NCI-H2081 (cell line): ENCODE results near the gene DIS3L.
"Not testable (repeated sequence)": the region's sequence is repeated elsewhere in the genome, so short reads cannot be mapped to it uniquely, and the experiment has no call there.

ENCODE experiments used
- DNase-seq, 2 experiments: peaks; one replicate each; lab custom pipeline; 2025; lab: John Stamatoyannopoulos, UW

DIS3L gene

DNA sequence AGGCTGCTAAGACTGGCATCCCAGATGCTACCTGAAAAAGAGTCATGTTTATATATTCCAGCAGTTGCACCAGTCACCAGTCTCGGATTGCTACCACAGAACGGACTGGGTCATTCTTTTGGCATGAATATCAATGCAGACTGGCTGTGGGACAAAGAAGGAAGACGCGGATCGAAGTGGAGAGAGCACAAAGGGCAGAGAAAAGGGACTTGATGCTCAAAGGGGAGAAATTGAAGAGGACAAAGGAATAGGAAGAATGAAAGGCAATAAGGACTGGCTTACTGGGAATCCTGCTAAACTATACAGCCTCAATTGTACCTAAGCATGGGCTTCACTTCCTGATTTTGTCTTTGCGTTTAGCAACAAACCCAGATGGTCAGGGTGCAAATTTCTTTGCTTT is 15.3 kb upstream of the DIS3L start:
- no peak for DNase-seq

DNA sequence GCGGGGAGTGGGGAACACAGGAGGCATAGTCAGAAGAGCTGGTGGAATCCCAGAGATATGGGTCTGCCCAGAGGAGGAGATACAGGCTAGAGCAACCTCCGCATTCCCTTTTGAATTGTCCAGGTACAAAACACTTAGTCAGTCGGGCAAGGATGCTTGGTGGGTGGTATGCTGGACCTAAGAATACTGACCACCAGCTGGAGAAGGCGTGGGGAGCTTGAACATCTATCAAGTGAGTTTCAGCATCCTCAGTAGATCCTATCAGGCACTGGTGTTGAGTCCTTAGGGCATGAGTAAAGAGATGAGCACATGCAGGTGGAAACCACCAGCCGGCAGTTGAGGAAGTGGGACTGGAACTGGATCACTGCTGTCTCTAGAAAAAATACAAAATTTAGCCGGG is 14.7 kb upstream of the DIS3L start:
- no peak for DNase-seq

DNA sequence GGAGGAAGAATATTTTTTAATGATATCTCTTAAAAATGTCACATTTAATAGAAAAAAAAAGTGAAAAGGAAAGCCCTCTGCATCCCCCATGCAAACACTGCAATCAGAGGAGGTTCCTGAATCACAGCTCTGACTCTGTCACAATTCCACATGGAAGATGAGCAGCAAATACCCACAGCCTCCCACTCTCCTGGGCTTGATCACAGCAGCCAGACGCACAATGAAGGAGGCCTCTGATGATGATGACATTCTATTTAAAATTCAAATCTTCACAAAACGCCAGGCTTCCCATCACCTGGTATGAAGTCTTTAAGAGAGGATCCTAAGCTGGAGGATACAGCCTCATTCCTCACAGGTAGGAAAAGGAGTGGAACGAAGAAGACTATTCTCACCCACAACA is 9.1 kb upstream of the DIS3L start:
- no peak for DNase-seq

DNA sequence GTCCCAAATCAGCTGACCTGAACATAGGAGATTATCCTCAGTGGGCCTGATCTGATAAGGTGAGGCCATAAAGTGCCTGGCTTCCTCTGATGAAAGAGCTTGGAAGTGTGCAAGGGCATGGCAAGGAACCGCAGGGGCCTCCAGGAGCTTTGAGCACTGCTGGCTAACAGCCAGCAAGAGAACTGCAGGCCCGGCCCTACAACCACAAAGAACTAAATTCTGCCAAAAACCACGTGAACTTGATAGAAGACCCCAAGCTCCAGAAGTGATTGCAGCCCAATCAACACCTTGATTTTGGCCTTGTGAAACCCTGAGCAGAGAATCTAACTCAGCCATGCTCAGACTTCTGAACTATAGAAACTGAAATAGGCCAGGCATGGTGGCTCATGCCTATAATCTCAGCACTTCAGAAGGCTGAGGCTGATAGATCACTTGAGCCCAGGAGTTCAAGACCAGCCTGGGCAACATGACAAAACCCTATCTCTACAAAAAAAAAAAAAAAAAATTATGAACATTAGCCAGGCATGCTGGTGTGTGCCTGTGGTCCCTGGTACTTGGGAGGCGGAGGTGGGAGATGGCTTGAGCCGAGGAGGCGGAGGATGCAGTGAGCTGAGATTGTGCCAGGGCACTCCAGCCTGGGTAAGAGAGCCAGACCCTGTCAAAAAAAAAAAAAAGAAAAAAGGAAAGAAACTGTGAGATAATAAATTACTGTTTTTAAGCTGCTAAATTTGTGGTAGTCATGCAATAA is 7.7 kb upstream of the DIS3L start:
- peak in 1 of 2 experiments; percentile 20 for DNase-seq

DNA sequence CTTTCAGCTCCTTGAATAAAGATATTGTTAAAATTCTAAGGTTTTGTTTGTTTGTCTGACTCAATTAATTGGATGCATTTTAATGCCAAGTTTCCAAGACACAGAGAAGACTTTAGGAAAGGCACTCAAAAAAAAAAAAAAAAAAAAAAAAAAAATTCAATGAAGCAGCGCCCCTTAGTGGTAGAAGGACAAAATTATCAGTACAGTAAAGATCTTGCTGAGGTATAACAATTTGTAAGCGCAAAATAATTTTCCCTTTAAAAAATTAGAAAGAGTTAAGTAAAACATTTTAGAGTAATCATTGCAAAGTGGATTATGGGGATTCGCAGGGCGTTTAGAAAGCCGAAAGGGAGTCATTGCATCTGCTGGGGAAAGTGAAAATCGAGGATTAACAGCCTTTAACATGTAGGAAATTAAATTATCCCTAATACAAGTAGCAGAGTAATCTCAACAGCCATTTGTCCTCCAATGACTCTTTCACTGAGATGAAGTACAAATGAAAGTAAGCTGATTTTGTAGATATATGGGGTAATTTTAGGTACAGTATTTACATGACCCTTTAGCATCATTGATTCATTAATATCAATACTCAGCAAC is 5.8 kb upstream of the DIS3L start:
- peak; percentile 24 to 43 for DNase-seq

DNA sequence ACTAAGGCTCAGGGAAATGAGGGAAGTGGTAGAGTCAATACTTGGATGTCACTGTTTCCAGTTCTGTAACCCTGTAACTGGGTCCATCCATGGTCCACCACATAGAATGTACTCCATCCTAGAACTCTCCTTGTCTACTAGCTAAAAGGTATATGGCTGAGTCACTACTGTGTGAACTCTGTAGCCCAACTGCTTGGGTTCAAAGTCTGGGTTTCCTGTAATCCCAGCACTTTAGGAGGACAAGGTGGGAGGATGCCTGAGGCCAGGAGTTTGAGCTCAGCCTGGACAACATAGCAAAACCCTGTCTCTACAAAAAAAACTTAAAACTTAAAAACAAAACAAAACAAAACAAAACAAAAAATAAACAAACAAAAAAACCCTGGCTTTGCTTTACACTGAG is 5.3 kb upstream of the DIS3L start:
- no peak for DNase-seq

DNA sequence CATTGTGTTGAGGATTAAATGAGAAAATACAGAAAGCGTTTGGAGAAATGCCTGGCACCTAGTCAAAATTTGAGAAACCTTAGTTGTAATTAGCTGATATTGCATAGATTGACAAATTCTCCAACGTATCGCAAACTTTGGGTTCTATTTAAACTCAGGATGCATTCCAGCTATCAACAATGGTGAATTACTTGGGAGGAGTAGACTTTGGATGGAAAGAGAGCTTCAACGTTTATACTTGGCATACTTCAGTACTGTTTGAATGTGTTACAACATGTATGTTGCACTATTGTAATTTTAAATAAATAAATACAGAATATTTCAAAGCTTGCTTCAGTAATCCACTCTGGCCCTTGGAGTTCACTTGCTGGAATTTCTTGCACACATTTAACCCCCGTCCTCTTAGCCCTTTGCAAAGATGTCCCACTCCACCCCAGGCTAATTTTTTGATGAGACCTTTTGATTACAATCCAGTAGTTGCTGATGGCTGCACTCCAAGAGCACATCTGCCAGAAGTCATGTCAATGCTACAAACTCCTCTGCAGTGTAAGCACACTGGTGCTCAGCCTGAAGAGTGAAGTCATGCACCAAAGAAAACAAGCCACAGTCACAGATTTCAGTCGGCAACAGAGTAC is 4.7 kb upstream of the DIS3L start:
- DNase-seq = no peak

DNA sequence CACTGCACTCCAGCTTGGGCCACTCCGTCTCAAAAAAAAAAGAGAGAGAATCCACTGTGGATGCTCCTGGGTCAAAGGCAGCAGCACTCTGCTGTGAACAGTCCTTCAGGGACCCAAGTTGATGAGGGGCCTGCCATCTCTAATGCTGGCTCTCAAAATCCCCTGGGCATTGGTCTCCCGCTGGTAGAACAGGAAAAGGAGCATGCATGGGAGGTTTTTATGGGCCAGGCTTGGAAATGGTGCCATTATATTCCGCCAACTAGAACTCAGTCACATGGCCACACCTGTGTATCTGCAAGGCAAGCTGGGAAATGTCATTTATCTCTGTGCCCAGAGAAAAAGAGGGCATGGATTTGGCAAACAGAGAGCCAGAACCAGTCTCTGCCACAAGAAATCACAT is 3.4 kb upstream of the DIS3L start:
- no peak for DNase-seq

DNA sequence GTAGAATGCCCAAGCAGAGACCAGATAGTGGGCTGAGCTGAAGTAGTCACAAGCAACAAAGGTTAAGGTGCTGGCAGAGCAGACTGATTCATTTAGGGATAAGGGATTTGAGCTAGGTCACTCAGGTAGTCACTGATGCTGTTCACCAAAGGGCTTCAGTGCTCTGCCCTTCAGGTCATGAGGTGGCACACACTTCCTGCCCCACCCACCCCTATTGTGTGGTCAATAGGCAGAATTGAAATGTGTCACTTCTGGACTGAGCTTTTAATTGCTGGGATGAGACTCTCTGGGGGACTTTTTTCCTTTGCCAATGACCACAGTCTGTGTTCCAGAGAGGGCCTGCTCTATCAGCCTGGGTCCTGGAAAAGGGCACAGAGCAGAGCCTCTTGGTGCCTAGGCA is 2.9 kb upstream of the DIS3L start:
- DNase-seq = no peak

DNA sequence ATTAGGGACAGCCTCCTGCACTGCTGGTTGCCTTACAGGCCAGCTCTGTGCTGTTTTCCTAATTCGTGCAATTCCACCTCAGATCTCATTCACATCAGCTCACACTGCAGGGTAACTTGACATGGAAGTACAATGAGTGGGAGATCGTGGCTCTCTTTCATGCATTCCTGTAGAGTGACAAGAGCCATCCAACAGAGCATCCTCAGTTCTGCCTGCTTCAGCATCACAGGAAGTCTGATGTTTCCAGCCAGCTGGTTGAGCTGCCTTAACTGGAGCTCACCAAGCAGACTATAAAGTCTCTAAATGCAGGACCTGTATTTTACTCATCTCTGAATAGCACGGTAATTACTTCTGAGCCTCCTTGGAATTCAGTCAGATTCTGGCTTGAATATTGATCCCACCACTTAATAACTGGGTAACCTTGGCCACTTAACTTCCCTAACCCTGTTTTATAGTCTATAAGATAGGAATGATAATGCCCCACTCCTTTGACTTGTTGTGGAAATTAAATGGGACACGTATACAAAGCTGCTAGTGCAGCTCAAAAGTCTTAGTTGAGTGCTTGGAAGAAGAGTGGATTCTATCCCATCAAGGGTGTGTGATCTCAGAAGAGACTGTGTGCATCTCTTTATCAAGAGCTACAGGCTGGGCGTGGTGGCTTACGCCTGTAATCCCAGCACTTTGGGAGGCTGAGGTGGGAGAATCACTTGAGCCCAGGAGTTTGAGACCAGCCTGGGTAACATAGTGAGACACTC is 1.4 kb upstream of the DIS3L start:
- DNase-seq = no peak

DNA sequence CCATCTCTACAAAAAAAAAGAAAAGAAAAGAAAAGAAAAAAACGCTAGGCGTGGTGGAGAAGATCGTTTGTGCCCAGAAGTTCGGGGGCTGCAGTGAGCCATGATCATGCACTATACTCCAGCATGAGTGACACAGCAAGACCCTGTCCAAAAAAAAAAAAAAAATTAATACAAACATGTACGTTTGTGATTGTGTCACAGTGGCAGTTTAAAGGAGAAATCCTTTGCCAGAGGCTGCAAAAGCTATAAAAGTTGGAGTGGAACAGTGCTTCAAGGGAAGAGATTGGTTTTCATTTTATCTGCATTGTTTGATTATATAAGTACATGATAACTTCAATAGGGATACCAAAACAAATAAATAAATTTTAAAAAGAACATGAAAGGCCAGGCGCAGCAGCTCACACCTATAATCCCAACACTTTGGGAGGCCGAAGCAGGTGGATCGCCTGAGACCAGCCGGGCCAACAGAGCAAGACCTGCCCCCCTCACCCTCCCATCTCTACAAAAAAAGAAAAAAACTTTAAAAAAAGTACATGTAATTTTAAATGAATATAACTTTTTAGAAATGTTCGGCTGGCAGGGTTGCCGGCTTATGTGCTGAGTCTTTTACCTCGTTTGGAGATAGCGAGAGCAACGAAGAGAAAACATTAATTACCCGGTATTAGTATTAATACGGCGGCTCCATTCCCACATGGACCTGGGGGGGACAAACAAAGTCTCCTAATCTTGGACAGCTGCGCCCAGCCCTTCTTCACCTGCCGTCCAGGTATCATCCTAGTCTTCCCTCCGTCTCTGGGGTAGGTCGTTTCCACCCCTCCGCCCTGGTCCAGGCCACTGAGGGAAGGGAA is 573 bp upstream of the DIS3L start:
- no peak for DNase-seq

DNA sequence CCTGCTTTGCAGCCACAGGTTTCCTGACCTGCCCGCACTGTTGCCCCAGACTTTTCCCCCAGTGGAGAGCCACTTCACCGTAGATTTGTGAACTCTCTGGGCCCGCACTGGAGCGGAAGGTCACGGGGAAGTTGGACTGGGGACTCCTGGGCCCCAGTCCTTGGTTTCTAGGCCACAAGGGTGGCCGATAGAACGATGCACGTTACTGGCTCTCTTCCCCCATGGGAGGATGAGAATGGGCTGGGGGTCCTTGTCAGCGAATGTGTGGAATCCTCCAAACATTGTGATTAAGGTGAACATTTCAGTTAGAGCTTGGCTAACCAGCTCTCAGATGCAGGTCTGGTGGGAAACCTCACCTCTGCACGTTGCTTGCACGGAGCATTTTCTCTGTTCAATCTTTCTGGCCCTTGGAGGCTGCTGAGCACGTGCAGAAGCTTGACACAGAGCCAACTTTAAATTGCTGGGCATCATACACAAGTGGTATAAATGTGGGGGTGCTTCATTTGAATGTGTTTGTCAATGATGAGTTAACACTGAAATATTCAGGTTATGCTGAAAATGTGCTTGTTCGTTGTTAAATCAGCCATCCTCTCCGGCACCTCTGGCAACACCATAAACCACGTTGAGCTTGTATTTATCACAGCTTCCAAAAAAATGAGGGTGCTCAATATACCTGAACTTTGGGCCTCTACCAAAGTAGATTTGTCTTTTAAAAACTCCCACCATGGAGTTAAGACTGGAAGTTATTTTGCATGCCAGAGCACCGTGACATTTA is 976 bp downstream of the DIS3L start:
- DNase-seq = peak; percentile 65 to 86

DNA sequence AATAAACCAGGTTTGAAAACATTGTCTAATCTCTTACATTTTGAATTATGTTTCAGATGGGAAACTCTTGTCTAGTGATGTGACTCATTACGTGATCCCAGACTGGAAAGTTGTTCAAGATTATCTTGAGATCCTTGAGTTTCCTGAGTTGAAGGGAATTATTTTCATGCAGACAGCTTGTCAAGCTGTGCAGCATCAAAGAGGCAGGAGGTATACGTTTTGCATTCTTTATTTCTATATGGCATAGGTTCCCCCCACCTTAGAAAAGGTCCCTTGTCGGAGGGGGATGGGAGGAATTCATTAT is 1.5 kb downstream of the DIS3L start:
- peak in 1 of 2 experiments; percentile 33 for DNase-seq

DNA sequence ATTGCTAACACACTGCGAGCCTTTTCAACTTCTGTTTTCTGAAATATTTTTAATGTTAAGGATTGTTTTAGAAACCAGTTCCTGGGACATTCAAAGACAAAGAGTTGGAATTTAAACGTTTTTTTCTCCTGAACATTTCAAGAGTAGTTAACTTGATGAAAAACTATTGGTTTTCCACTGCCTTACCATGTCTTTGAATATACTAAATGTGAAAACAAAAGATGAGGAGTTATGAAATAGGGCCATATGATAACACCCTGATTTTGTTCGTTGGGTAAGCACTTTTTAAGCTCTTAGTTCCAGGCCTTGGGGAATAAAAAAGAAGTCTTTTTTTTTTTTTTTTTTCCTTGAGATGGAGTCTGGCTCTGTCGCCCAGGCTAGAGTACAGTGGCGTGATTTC is 2.8 kb downstream of the DIS3L start:
- DNase-seq = no peak

DNA sequence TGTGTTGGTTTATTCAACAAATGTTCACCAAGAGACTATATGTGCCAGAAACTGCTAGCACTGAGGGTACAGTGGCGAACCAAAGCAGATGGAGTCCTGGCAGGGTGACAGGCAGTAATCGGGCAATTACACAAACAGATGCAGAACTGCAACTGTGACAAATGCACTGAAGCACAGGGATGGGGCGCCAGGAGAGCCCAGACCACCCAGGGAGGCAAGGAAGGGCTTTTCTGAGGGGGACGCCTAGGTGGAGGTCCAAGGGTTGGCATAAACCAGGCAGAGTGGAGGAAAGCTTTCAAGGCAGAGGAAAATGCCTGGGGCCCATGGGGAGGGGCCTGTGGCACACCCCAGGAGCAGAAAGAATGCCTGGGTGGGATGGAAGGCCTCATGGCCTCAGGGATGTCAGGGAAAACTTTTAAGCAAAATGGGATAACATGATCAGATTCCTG is 5.5 kb downstream of the DIS3L start:
- DNase-seq = peak; percentile 72 to 88

DNA sequence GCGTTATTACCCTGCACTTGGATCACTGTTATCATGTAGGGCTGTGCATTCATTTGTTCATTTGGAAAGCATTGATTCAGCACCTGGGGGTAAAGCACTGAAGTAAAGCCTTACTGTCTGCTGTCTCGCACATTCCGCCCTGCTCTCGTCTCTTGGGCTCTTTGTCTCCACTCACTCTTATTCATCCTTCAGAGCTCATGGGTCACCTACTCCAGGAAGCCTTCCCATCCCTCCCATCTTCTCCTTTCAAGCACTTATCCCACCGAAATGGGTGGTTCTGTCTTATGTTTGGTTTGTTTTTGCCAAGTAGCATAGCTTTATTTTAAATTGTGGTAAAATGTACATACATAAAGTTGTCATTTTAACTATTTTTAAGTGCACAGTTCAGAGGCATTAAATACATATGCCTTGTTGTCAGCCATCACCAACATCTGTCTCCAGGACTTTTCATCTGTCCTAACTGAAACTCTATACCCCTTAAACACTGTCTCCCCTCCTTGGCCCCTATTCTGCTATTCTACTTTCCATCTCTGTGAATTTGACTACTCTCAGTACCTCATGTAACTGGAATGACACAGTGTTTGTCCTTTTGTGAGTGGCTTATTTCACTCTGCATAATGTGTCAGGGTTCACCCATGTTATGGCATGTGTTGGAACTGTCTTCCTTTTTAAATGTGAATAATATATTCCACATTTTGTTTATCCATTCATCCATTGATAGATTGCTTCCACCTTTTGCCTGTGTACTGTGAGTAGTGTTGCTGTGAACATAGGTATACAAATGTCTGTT is 9.3 kb downstream of the DIS3L start:
- DNase-seq = no peak

DNA sequence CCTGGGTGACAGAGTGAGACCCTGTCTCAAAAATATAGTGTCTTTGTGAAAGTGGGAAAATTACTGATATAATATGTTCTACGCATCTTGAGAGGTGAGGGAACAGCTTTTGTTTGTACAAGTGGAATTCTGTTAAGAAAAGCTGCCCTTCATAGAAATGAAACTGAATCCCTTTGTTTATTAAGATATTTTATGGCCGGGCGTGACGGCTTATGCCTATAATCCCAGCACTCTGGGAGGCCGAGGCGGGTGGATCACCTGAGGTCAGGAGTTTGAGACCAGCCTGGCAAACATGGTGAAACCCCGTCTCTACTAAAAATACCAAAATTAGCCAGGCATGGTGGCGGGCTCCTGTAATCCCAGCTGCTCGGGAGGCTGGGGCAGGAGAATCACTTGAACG is 11.1 kb downstream of the DIS3L start:
- not testable (repeated sequence) for DNase-seq

DNA sequence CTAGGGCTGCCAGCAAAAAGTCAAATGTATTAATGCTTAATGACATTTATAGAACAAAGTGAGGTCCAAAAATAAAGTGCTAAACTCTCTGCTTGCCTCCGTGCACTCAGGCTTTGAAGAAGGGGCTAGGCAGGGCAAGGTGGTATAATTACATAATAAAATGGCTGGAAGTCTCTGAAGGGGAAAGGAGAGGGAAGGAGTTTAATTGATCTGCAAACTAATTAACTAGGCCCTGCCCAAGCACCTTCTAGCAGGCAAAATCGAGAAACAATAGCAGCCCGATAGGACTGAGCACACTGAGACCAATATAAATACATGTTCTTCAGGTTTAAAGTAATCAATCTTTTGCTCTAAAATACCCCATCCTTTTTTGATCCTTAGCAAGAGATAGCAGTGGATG is 13.0 kb downstream of the DIS3L start:
- peak in 1 of 2 experiments; percentile 21 for DNase-seq

DNA sequence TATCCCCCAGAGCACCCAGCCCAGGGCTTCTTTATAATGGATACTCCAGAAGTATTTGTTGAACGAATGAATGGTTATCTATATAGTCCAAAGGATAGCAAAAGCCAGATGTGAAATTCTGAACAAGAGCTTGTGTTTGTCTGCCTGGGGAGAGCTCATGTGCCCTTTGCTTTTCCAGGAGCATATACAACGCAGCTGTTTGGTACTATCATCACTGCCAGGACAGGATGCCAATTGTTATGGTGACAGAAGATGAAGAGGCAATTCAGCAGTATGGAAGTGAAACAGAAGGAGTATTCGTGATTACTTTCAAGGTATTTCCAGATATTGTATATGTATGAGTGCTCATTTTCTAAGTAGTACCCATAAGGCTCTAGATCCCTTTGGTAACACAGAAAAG is 15.2 kb downstream of the DIS3L start:
- DNase-seq = no peak

DNA sequence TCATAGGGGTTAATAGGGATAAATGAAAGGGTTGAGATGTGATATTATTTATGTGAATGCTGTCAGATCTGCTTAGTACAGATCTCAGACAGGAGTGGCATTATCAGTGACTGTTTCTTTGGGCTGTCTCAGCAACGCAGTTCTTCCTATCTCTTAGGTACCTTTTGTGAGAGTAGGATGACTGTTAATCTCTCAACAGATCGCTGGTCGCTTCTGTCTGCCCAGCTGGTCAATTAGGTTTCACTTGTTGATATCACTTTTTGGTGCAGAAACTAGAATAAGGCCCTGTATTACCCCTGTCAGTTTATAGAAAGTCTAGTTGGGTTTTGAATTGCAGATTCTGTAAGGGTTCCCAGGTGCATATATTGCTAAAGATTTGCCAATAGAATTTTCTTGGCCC is 16.5 kb downstream of the DIS3L start:
- DNase-seq = no peak
